GM12878 (cell line): ENCODE data around the gene HEATR9. TPM values are rescaled to one million over a fixed set of nuclear protein-coding genes. Genes with fewer than 3 reads are reported as not detected.

Experiments used
- ATAC-seq: fragments of 200-7000 bp; cut with Tn5 transposase; 3 replicates; pipeline ENCODE4 v1.9.1; 2020; ENCODE audit warnings: mild to moderate bottlenecking, moderate library complexity
- BruUV-seq: library from RNA; stranded (reverse); fragments of 400-500 nt; replicated peaks from 2 replicates; lab custom pipeline; 2021; lab: Mats Ljungman, UMichigan
- CTCF ChIA-PET: fragments of 300-600 bp; sonication (Branson Sonifier 250); formaldehyde crosslinking; extraction: SDS; loops from one replicate; lab custom pipeline; 2021; ENCODE audit warnings: inconsistent platforms; lab: Yijun Ruan, JAX
- POLR2A ChIA-PET: fragments of 350-600 bp; formaldehyde crosslinking; extraction: SDS; loops from one replicate; lab custom pipeline; 2021; ENCODE audit warnings: inconsistent platforms; lab: Charles Lee
- RAD21 ChIA-PET: fragments of 300-600 bp; sonication (Branson Sonifier 250); formaldehyde crosslinking; loops from one replicate; lab custom pipeline; 2023; ENCODE audit warnings: antibody characterized with exemption; ENCODE audit not compliant: unreplicated experiment; lab: Charles Lee
- SMC1A ChIA-PET: fragments of 300-600 bp; sonication (Branson Sonifier 250); formaldehyde crosslinking; loops from one replicate; lab custom pipeline; 2023; ENCODE audit not compliant: unreplicated experiment, uncharacterized antibody; lab: Charles Lee
- DNase-seq: peaks from one replicate; pipeline ENCODE4 v3.0.0-alpha.2; 2011; ENCODE audit warnings: low read depth, low spot score
- FAIRE-seq: peaks from 3 replicates; lab custom pipeline; 2011; peaks lifted over from hg19 to GRCh38; lab: Jason Lieb, UNC
- H2AFZ ChIP-seq: 2 replicates; pipeline ENCODE4 v1.6.0; 2011; ENCODE audit warnings: low read depth, low read length, control low read depth; ENCODE audit not compliant: control insufficient read depth
- H3K27ac ChIP-seq: 2 replicates; pipeline ENCODE4 v1.5.1; 2011; ENCODE audit warnings: control low read depth; ENCODE audit not compliant: control insufficient read depth, insufficient read depth
- H3K27me3 ChIP-seq, 2 experiments: replicated peaks in 1 of 2; 2 replicates each; pipeline versions ENCODE4 v1.6.0 to v1.6.1; 2011; ENCODE audit warnings: low read length in 1 of 2; ENCODE audit not compliant: control insufficient read depth in 2 of 2, insufficient read depth in 2 of 2
- H3K36me3 ChIP-seq, 2 experiments: 2 replicates each; pipeline ENCODE4 v1.5.1; 2011; ENCODE audit warnings: low read length in 1 of 2; ENCODE audit not compliant: control insufficient read depth in 2 of 2, insufficient read depth in 2 of 2
- H3K4me1 ChIP-seq: 2 replicates; pipeline ENCODE4 v1.6.1; 2011; ENCODE audit warnings: mild to moderate bottlenecking, low read length, moderate library complexity, mixed read lengths; ENCODE audit not compliant: control insufficient read depth, insufficient read depth
- H3K4me2 ChIP-seq: 2 replicates; pipeline ENCODE4 v1.6.0; 2011; ENCODE audit warnings: control low read depth; ENCODE audit not compliant: control insufficient read depth, insufficient read depth
- H3K4me3 ChIP-seq: fragments of 200-600 bp; sonication (generic); 2 replicates; pipeline ENCODE4 v1.5.1; 2016
- H3K79me2 ChIP-seq: 2 replicates; pipeline ENCODE4 v1.6.0; 2011; ENCODE audit warnings: low read length; ENCODE audit not compliant: control insufficient read depth, insufficient read depth
- H3K9ac ChIP-seq: 2 replicates; pipeline ENCODE4 v1.8.0; 2011; ENCODE audit warnings: low read length, control low read depth, mixed read lengths; ENCODE audit not compliant: control insufficient read depth, insufficient read depth
- H3K9me3 ChIP-seq: replicated peaks from 3 replicates; pipeline ENCODE4 v1.5.1; 2011; ENCODE audit warnings: mild to moderate bottlenecking, low read length; ENCODE audit not compliant: control insufficient read depth, insufficient read depth
- H4K20me1 ChIP-seq: 2 replicates; pipeline ENCODE4 v1.6.0; 2011; ENCODE audit not compliant: control insufficient read depth, insufficient read depth
- ASH2L ChIP-seq: fragments of 300-600, 200-600 bp; sonication (generic); IDR thresholded peaks from 2 replicates; pipeline ENCODE4 v1.6.1; 2017; ENCODE audit warnings: low read depth, mild to moderate bottlenecking, borderline replicate concordance
- BHLHE40 ChIP-seq, 2 experiments: fragments of 450-650 bp in 1 of 2; IDR thresholded peaks; 2 replicates each; pipeline ENCODE4 v1.6.1; 2011 to 2017; ENCODE audit warnings: low read depth in 2 of 2, borderline replicate concordance in 1 of 2, improper control_type of control experiment in 1 of 2, low read length in 1 of 2, mild to moderate bottlenecking in 1 of 2
- CBX5 ChIP-seq: sonication (generic); IDR thresholded peaks from 2 replicates; pipeline ENCODE4 v1.6.1; 2016; ENCODE audit warnings: low read depth, moderate library complexity, mild to moderate bottlenecking, inconsistent platforms
- CHD2 ChIP-seq: IDR thresholded peaks from 2 replicates; pipeline ENCODE4 v1.6.1; 2011; ENCODE audit warnings: low read depth, low read length, improper control_type of control experiment, borderline replicate concordance
- ESRRA ChIP-seq: IDR thresholded peaks from 2 replicates; pipeline ENCODE4 v1.6.1; 2012; ENCODE audit warnings: mild to moderate bottlenecking, low read length, improper control_type of control experiment
- JUNB ChIP-seq: IDR thresholded peaks from 2 replicates; pipeline ENCODE4 v1.6.1; 2016; ENCODE audit warnings: antibody characterized with exemption, mild to moderate bottlenecking
- PAX5 ChIP-seq: IDR thresholded peaks from 2 replicates; pipeline ENCODE4 v1.6.1; 2011; ENCODE audit warnings: low read depth, low read length, borderline replicate concordance
- RAD21 ChIP-seq: IDR thresholded peaks from 2 replicates; pipeline ENCODE4 v1.6.1; 2011; ENCODE audit warnings: mild to moderate bottlenecking, low read depth, low read length, moderate library complexity; ENCODE audit not compliant: insufficient read depth
- RAD51 ChIP-seq: fragments of 450-650 bp; IDR thresholded peaks from 2 replicates; pipeline ENCODE4 v1.6.1; 2016; ENCODE audit warnings: moderate library complexity, mild to moderate bottlenecking, inconsistent platforms
- SPI1 ChIP-seq: IDR thresholded peaks from 2 replicates; pipeline ENCODE4 v1.6.1; 2011; ENCODE audit warnings: low read depth, mild to moderate bottlenecking, low read length, moderate library complexity, borderline replicate concordance; ENCODE audit not compliant: insufficient read depth
- TARDBP ChIP-seq: IDR thresholded peaks from 2 replicates; pipeline ENCODE4 v1.6.1; 2016; ENCODE audit warnings: borderline replicate concordance
- WGBS: methylation state at CpG from one replicate; pipeline ENCODE4 v1.1.6; 2016; ENCODE audit warnings: low lambda C conversion rate; ENCODE audit not compliant: insufficient replicate concordance, insufficient coverage; ENCODE audit errors: missing lambda C conversion rate; 5-methylcytosine and 5-hydroxymethylcytosine counted together
- in situ Hi-C: fragments of 300-500 bp; cut with MboI; formaldehyde crosslinking; loops from 9 replicates; pipeline ENCODE4 v1.14.3; 2018; ENCODE audit warnings: mixed read lengths
- intact Hi-C: fragments of 100-400 bp; cut with micrococcal nuclease; formaldehyde crosslinking; loops from one replicate; pipeline ENCODE4 v1.14.2; 2022; ENCODE audit not compliant: unreplicated experiment
- polyA plus RNA-seq, 11 experiments: library from polyadenylated mRNA; depleted of rRNA in 4 of 11; unstranded in 6 of 11; stranded (reverse) in 5 of 11; fragments of >200 nt; fragmentation: Nextera tagmentation in 4 of 11; fragmentation: Illumina TruSeq in 1 of 11; extraction: Ambion mirVana in 4 of 11; extraction: Trizol in 1 of 11; gene quantifications; 1 replicate in 1 of 11; 2 replicates in 10 of 11; pipeline versions ENCODE4 v1.2.1 to v1.2.3, GENCODE V29; 2011 to 2016; ENCODE audit warnings: inconsistent platforms in 2 of 11, missing spikeins in 2 of 11, low read depth in 1 of 11
- total RNA-seq, 4 experiments: library from RNA; depleted of rRNA in 3 of 4; stranded (reverse); fragments of >200 nt in 3 of 4; fragmentation: Illumina TruSeq in 1 of 4; extraction: Trizol in 1 of 4; gene quantifications; 2 replicates each; pipeline versions ENCODE4 v1.2.1 to v1.2.3, GENCODE V29; 2013 to 2021
- TF ChIP-seq, protein P1 (sequence below): IDR thresholded peaks from 2 replicates; pipeline ENCODE4 v1.6.1; 2012; ENCODE audit warnings: low read depth, low read length, improper control_type of control experiment

HEATR9 gene
- total and polyA plus RNA-seq, 10 of the 15 experiments (the other 5 are each of a cell fraction or from before 2014, with no cell fraction given) = 0.04 to 0.43 (median 0.13) TPM; not detected in 2

DNA sequence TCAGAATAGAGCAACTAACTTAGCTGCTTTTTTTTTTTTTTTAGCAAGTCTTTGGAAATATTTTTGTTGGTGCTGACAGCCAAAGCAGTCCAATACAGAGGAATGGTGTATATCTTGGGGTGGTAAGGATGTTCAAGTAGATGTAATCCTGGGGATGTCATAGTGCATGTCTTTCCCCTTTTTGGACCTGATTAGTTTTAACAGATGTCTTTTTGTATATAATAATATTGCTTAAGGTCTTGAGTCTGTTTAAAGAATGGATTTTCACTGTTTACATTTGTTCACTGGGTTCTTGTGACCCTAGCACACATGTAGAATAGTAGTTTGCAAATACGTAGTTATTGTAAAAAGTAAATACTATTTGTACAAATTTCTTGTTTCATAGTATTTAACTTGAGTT, 51.5 kb downstream of the HEATR9 start:
- intact Hi-C loops = no loop called here
- Histone ChIP-seq H3K36me3 (peaks cover 0 to 16% of the 10 kb centered on the region in 2 experiments; a peak in 3 of 4 replicates), H2AFZ (no peak overlapping the region), H3K9ac (no peak overlapping the region), H3K27me3 (no peaks in the 10 kb centered on the region), H3K4me2 (no peak overlapping the region), H3K4me3 (no peak overlapping the region), H3K4me1 (no peaks in the 10 kb centered on the region), H4K20me1 (peaks cover under 1% of the 10 kb centered on the region; the same call in 1 of the 2 replicates), H3K9me3 (no peaks in the 10 kb centered on the region), H3K27ac (no peak overlapping the region), H3K79me2 (peaks cover 51% of the 10 kb centered on the region)
- FAIRE-seq = no peak
- ChIA-PET POLR2A (interaction anchor here (0.6 kb wide), 1 partner anchor 377 kb away, joined by 3 read pairs; no protein-coding TSS in a partner anchor), CTCF (interaction anchor here (0.6 to 3.8 kb wide), 11 partner anchors 8 to 312 kb away, joined by 3 to 14 read pairs (median 4); partner anchors contain the start of gene TAF15), RAD21 (interaction anchor here (0.8 to 1.0 kb wide), 2 partner anchors 12 to 53 kb away, joined by 3 read pairs; no protein-coding TSS in a partner anchor), SMC1A (interaction anchor here (0.8 to 2.2 kb wide), 4 partner anchors 11 to 270 kb away, joined by 3 to 9 read pairs (median 4); no protein-coding TSS in a partner anchor)
- ATAC-seq = no peak
- BruUV-seq = no TSS peak
- TF ChIP-seq ASH2L (no peak), TARDBP (no peak), CBX5 (no peak), CHD2 (no peak), RAD21 (no peak), PAX5 (no peak)
- in situ Hi-C loops = no loop called here
- WGBS = 90% methylated on average over 1 of the region's 1 CpG
- DNase-seq = no peak

DNA sequence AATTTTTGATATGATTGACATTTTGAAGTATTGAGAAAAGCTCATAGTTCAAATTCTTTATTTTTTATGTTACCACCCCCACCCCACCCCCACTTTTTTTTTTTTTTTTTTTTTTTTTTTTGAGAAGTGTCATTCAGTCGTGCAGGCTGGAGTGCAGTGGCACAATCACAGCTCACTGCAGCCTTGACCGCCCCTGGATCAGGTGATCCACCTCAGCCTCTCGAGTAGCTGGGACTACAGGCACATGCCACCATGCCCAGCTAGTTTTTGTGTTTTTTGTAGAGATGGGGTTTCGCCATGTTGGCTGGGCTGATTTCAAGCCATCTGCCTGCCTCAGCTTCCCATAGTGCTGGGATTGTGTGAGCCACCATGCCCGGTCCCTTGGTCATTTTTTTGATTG, 52.0 kb downstream of the HEATR9 start:
- Histone ChIP-seq H3K27me3 (no peaks in the 10 kb centered on the region), H3K27ac (no peak overlapping the region), H3K79me2 (peaks cover 55% of the 10 kb centered on the region), H4K20me1 (peaks cover 2% of the 10 kb centered on the region; the same call in 1 of the 2 replicates), H3K4me2 (no peak overlapping the region), H3K4me3 (no peak overlapping the region), H3K4me1 (no peaks in the 10 kb centered on the region), H2AFZ (no peak overlapping the region), H3K9ac (no peak overlapping the region), H3K9me3 (no peaks in the 10 kb centered on the region), H3K36me3 (peaks cover 0 to 17% of the 10 kb centered on the region in 2 experiments; a peak in 3 of 4 replicates)
- SMC1A ChIA-PET = interaction anchor here (1.2 to 2.2 kb wide), 4 partner anchors 11 to 203 kb away, joined by 3 to 9 read pairs (median 4); no protein-coding TSS in a partner anchor
- RAD21 ChIA-PET = interaction anchor here (0.8 kb wide), 1 partner anchor 53 kb away, joined by 3 read pairs; no protein-coding TSS in a partner anchor
- no peak for ATAC-seq
- CTCF ChIA-PET = interaction anchor here (0.6 to 3.8 kb wide), 12 partner anchors 8 to 792 kb away, joined by 3 to 14 read pairs (median 4); partner anchors contain the start of gene TAF15
- no TSS peak for BruUV-seq
- POLR2A ChIA-PET = interaction anchor here (0.6 kb wide), 3 partner anchors 63 to 377 kb away, joined by 3 to 8 read pairs (median 3); partner anchors contain the start of gene CCL5
- FAIRE-seq = no peak
- intact Hi-C loops (no loop called here), in situ Hi-C loops (no loop called here)
- TF ChIP-seq, protein P1, sequence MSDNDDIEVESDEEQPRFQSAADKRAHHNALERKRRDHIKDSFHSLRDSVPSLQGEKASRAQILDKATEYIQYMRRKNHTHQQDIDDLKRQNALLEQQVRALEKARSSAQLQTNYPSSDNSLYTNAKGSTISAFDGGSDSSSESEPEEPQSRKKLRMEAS = no peak
- TF ChIP-seq RAD51 = no peak
- no peak for TF ChIP-seq SPI1
- no peak for TF ChIP-seq JUNB
- no peak for TF ChIP-seq BHLHE40 (IDR thresholded peaks at IDR 0.05; ENCODE audit: borderline replicate concordance in 1 of 2, low read depth in 2 of 2, low read length in 1 of 2)
- no peak for TF ChIP-seq CBX5
- no peak for TF ChIP-seq ESRRA
- 84% methylated on average over 4 of the region's 5 CpGs for WGBS
- no peak for DNase-seq
